Astrocyte of the cerebellum (primary cell): ENCODE results near the gene CACNA1B.

Source experiments
- DNase-seq: peaks from one replicate; pipeline ENCODE4 v3.0.0-alpha.2; 2011; ENCODE audit warnings: low read depth
- H3K4me3 ChIP-seq: 2 replicates; pipeline ENCODE4 v1.5.1; 2011; ENCODE audit warnings: mild to moderate bottlenecking, low read depth, low read length, moderate library complexity
- in situ Hi-C: cut with HindIII; loops from 2 replicates; pipeline ENCODE4 v1.10.0; 2017; ENCODE audit warnings: low sequenced_read_pairs
- TF ChIP-seq, protein P1 (sequence below): IDR thresholded peaks from 2 replicates; pipeline ENCODE4 v1.5.1; 2012; ENCODE audit warnings: low read length, low read depth, moderate library complexity, mild to moderate bottlenecking; ENCODE audit errors: missing control alignments

Gene CACNA1B

DNA sequence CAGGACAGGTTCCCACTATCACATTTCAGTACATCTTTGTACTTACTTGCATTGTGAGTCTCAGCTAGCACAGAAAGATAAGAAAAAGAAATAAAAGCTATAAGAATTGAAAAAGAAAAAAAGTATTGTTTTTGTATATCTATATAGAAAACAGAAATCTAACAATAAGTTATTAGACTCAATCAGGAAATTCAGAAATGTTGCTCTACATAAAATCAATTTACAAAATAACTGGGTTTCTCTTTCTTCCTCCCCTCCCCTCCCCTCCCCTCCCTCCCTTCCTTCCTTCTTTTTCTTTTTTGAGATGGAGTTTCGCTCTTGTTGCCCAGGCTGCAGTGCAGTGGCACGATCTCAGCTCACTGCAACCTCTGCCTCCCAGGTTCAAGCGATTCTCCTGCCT lies 7.2 kb upstream of the CACNA1B start:
- no peak for DNase-seq
- in situ Hi-C loops, result no loop called here
- TF ChIP-seq, protein P1, sequence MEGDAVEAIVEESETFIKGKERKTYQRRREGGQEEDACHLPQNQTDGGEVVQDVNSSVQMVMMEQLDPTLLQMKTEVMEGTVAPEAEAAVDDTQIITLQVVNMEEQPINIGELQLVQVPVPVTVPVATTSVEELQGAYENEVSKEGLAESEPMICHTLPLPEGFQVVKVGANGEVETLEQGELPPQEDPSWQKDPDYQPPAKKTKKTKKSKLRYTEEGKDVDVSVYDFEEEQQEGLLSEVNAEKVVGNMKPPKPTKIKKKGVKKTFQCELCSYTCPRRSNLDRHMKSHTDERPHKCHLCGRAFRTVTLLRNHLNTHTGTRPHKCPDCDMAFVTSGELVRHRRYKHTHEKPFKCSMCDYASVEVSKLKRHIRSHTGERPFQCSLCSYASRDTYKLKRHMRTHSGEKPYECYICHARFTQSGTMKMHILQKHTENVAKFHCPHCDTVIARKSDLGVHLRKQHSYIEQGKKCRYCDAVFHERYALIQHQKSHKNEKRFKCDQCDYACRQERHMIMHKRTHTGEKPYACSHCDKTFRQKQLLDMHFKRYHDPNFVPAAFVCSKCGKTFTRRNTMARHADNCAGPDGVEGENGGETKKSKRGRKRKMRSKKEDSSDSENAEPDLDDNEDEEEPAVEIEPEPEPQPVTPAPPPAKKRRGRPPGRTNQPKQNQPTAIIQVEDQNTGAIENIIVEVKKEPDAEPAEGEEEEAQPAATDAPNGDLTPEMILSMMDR, result no peak

DNA sequence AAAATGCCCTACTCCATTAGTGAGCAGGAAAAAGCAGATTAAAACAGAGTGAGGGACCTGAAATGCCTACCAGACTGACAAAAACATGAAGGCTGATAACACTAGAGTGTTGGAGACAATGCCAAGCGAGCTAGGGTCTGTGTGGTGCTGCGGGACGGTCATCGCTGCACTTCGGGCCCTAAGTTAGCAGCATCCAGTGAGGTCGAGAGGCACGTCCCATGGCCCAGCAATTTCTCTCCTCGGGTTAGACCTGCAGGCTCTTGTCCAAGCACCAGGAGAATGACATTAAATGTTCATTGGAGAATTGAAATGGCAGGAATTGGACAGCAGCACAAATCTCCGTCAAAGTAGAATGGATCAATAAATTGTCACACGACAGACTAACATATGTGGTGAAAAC lies 5.3 kb upstream of the CACNA1B start:
- no peak for DNase-seq
- TF ChIP-seq, protein P1, result no peak
- in situ Hi-C loops, result no loop called here
- no peak overlapping the region for H3K4me3 ChIP-seq

More for the DNA sequence above, 7.2 kb upstream of the CACNA1B start:
- no peak overlapping the region for H3K4me3 ChIP-seq

DNA sequence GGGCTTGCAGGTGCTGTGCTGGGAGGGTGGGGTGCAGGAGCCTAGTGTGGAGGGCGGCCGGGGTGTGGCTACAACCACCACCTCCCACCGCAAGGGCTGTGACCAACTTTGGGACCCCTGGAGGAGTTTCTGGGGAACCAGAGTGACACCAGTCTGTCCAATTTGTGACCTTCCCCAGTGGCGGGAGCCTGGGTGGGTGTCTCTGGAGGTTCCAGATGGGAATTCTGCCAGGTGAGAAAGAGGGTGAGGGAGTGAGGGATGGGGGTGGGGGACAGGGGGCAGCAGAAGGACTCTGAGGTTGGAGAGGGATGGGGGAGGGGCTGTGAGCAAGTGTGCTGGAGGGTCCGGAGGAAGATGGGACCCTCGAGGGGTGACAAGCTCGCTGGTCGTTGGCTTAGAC lies 4.2 kb upstream of the CACNA1B start:
- no peak for DNase-seq
- no peak overlapping the region for H3K4me3 ChIP-seq
- in situ Hi-C loops, result no loop called here
- TF ChIP-seq, protein P1, result no peak

DNA sequence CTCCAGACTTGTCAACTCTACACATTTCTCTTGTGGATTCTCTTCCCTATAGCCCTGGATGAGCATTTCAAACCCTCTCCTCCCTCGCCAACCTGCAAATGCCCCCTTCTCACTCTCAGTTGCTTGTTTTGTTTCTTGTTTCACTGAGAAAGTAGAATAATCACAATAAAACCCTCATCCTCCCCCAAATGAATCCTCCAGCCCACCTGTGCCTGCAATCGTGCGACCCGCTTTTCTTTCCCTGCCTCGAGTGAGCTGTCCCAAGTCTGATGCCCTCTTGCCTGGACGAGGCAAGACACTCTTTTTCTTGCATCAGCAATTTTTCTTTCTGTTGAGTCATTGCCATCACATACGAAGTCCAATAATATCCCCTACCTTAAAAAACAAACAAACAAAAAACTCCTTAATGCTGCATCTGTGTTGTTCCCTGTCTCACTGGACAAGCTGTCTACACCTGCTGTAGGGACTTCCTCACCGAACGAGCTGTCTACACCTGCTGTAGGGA lies 3.7 kb upstream of the CACNA1B start:
- in situ Hi-C loops, result no loop called here
- TF ChIP-seq, protein P1, result no peak
- no peak for DNase-seq
- H3K4me3 ChIP-seq, result no peak overlapping the region

DNA sequence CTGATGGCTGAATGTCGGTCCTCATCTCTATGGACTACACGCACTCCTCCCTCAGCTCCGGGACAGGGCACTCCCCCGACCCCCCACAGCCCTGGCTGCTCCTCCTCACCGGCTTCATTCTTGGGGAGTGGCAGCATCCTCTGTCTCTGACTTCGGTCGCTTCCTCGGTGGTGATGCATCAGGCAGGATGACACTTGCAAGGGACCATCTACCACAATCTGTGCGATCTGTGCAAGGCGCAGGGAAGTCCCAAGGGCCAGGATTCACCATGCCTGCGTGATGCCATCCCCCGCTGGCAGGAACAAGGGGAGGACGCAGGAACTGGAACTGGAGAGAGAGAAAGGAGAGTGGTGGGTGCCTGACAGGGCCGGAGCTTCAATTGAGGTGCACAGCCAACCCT lies 2.2 kb upstream of the CACNA1B start:
- DNase-seq, result no peak
- in situ Hi-C loops, result no loop called here
- TF ChIP-seq, protein P1, result no peak
- H3K4me3 ChIP-seq, result no peak overlapping the region

DNA sequence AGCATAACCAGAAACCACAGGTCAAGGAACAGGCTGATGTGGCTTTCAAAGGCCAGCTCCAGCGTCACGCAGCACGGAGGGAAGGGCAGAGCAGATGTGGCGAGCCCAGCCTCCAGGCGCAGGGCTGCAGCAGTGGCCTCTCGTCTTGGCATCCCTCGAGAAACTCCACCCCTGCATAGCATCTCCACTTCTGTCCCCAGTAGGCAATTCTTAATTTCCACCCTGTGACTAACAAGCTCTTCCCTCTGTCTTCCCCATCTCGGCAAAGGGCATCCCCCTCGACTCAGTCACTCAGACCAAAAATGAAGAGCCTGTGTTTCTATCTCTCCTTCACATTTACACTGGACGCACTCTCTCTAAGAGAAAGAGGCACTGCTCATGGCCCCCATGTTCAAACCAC lies 1.7 kb upstream of the CACNA1B start:
- no peak for DNase-seq
- in situ Hi-C loops, result no loop called here
- TF ChIP-seq, protein P1, result no peak
- no peak overlapping the region for H3K4me3 ChIP-seq

DNA sequence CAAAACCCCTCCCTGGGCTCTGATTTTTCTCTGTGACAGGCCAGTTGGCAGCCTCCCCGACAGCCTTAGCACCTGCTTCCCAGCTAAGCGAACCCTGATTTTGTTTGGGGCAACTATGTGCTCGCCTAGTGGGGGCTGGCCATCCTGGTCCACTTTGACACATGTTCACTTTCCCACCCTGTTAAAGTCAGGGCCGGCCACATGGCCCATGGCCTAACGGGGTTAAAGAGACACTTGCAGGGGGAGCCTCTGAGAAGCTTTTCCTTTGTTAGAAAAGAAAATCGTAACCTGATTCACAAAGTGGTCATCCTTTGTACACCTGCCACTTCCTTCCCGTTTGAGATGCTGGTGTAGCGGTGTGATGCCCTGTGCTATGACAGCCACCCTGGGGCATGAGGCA lies 1.3 kb upstream of the CACNA1B start:
- in situ Hi-C loops, result no loop called here
- no peak for DNase-seq
- no peak overlapping the region for H3K4me3 ChIP-seq
- TF ChIP-seq, protein P1, result no peak
